K562 (cell line): ENCODE results near the gene MAGI1.

Experiments used
- DACH1 ChIP-seq: fragments of 450-650 bp; IDR thresholded peaks from 2 replicates; pipeline ENCODE4 v1.6.1; 2018; ENCODE audit not compliant: partially characterized antibody
- JUND ChIP-seq, 2 experiments: IDR thresholded peaks; 2 replicates in 1 of 2; 3 replicates in 1 of 2; pipeline ENCODE4 v1.6.1; 2011; ENCODE audit warnings: borderline replicate concordance in 2 of 2, low read depth in 2 of 2, low read length in 2 of 2, improper control_type of control experiment in 1 of 2, missing biosample characterization in 1 of 2, missing genetic modification characterization in 1 of 2, missing genetic modification reagents in 1 of 2
- MCM2 ChIP-seq: fragments of 450-650 bp; IDR thresholded peaks from 2 replicates; pipeline ENCODE4 v1.6.1; 2017; ENCODE audit warnings: low read depth, mild to moderate bottlenecking
- MEF2D ChIP-seq: conservative IDR thresholded peaks from 2 replicates; pipeline ENCODE4 v1.6.1; 2016; ENCODE audit warnings: low read depth, missing genetic modification characterization, missing compliant biosample characterization
- ZFP91 ChIP-seq: sonication (generic); formaldehyde crosslinking; IDR thresholded peaks from 2 replicates; pipeline ENCODE4 v1.8.0; 2022; ENCODE audit warnings: mild to moderate bottlenecking, missing genetic modification reagents
- ZNF174 ChIP-seq: fragments of 250-450 bp; sonication (Bioruptor Pico); IDR thresholded peaks from 2 replicates; pipeline ENCODE4 v1.4.0; 2020; ENCODE audit warnings: mild to moderate bottlenecking
- ZNF175 ChIP-seq: fragments of 200-800 bp; sonication (Bioruptor generic); IDR thresholded peaks from 2 replicates; pipeline ENCODE4 v1.6.1; 2016; ENCODE audit warnings: low read depth, mild to moderate bottlenecking, missing genetic modification characterization, missing compliant biosample characterization

DNA sequence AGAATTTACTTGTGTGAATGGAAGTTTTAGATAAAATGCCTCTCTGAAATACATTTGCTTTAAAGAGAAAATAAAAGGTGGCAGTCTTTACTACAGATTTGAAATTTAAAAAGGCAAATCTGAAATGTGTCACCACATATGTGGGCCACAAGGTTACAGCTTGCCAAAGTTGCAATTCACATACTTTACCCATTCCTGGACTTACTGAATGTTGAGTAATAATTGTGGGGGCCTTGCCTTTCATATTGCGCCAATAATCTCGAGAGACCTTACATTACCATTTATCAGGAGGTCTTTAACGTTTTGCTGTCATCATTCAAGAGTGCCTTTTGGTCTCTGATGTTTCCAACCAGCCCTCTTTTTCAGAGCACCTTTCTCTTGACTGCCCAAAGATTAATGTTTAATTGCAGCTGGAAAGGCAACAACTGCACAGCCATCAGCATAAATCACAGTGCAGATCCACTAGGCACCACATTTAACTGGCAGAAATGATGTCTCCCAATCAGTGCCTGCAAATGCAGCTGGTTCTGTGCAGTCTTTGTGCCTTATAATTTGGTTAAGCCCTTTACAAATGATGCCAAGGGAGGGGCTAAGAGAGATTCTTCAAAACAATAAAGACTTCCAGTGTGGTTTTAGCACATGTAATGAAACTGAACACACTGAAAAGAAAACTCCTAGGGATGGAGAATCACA lies 206.8 kb downstream of the MAGI1 start:
- no peak for TF ChIP-seq ZNF175 (CRISPR knock-in tag)
- no peak for TF ChIP-seq ZFP91 (CRISPR knock-in tag)
- TF ChIP-seq ZNF174 (CRISPR knock-in tag): no peak
- no peak for TF ChIP-seq JUND (IDR thresholded peaks at IDR 0.05; ENCODE audit: borderline replicate concordance, low read depth, low read length)
- TF ChIP-seq JUND (tag; IDR thresholded peaks at IDR 0.05; ENCODE audit: borderline replicate concordance, low read depth, low read length): no peak
- TF ChIP-seq MCM2: no peak
- TF ChIP-seq DACH1: no peak
- no peak for TF ChIP-seq MEF2D
